Anterior cingulate cortex (tissue), 58 donors: Measurements from ENCODE around the gene ARFRP1.
A peak's percentile ranks its signal among the peaks of the same experiment; 100 is the strongest.
"Not testable (repeated sequence)": the region's sequence is repeated elsewhere in the genome, so short reads cannot be mapped to it uniquely, and the experiment has no call there.

ENCODE experiments used
- DNase-seq, 58 donors: peaks; one replicate each; lab custom pipeline; 2025; lab: John Stamatoyannopoulos, UW

The ARFRP1 gene

GRCh38 chr20:63681609-63682142, 26.1 kb downstream of the ARFRP1 start:
- DNase-seq, result no peak

GRCh38 chr20:63680857-63681608, 26.7 kb downstream of the ARFRP1 start:
- no peak for DNase-seq

GRCh38 chr20:63680427-63680826, 27.3 kb downstream of the ARFRP1 start:
- DNase-seq, result no peak

GRCh38 chr20:63679799-63680305, 27.9 kb downstream of the ARFRP1 start:
- DNase-seq, result no peak

- no peak for DNase-seq
These were observed 28.9 kb downstream of the ARFRP1 start for GRCh38 chr20:63678667-63679465.

- peak in 1 of 58 donors; percentile 10 for DNase-seq
These were observed 29.7 kb downstream of the ARFRP1 start for GRCh38 chr20:63678071-63678470.

- no peak for DNase-seq
These were observed 32.0 kb downstream of the ARFRP1 start for GRCh38 chr20:63675681-63676368.

GRCh38 chr20:63673951-63674350, 33.8 kb downstream of the ARFRP1 start:
- no peak for DNase-seq

- no peak for DNase-seq
These were observed 35.1 kb downstream of the ARFRP1 start for GRCh38 chr20:63672666-63673065.

GRCh38 chr20:63671695-63672094, 36.1 kb downstream of the ARFRP1 start:
- not testable (repeated sequence) for DNase-seq

GRCh38 chr20:63668351-63668750, 39.4 kb downstream of the ARFRP1 start:
- DNase-seq, result no peak

GRCh38 chr20:63667858-63668257, 39.9 kb downstream of the ARFRP1 start:
- no peak for DNase-seq

- no peak for DNase-seq
These were observed 42.1 kb downstream of the ARFRP1 start for GRCh38 chr20:63665708-63666107.

- DNase-seq, result peak in 50 of 58 donors; percentile 16 to 82 (median 45)
These were observed 42.7 kb downstream of the ARFRP1 start for GRCh38 chr20:63664861-63665594.

- no peak for DNase-seq
These were observed 43.5 kb downstream of the ARFRP1 start for GRCh38 chr20:63664143-63664851.

GRCh38 chr20:63663332-63664066, 44.3 kb downstream of the ARFRP1 start:
- DNase-seq, result no peak

GRCh38 chr20:63662813-63663189, 45.0 kb downstream of the ARFRP1 start:
- no peak for DNase-seq

- DNase-seq, result no peak
These were observed 45.6 kb downstream of the ARFRP1 start for GRCh38 chr20:63661959-63662812.
